Activated CD4-positive, alpha-beta memory T cell treated with anti-CD3 and anti-CD28 coated beads for 36 hours (primary cell): ENCODE measurements around the gene BCDIN3D. TPM values are rescaled to one million over a fixed set of nuclear protein-coding genes. Genes with fewer than 3 reads are reported as not detected.

ENCODE experiments used
- CTCF ChIA-PET: fragments of 350-600 bp; sonication (Branson Sonifier 250); formaldehyde crosslinking; loops from one replicate; lab custom pipeline; 2021; ENCODE audit warnings: antibody characterized with exemption, inconsistent platforms; lab: Charles Lee
- POLR2A ChIA-PET: fragments of 350-600 bp; sonication (Branson Sonifier 250); formaldehyde crosslinking; loops from one replicate; lab custom pipeline; 2021; ENCODE audit warnings: antibody characterized with exemption; lab: Charles Lee
- DNase-seq: peaks from one replicate; pipeline ENCODE4 v3.0.0-alpha.2; 2020
- H3K27ac Mint-ChIP-seq: one replicate; pipeline ENCODE4 v1.8.0; 2021; ENCODE audit warnings: mixed read lengths
- H3K27me3 Mint-ChIP-seq: one replicate; pipeline ENCODE4 v1.8.0; 2021; ENCODE audit warnings: mixed read lengths
- H3K36me3 Mint-ChIP-seq: one replicate; pipeline ENCODE4 v1.8.0; 2021; ENCODE audit warnings: mixed read lengths
- H3K4me1 Mint-ChIP-seq: one replicate; pipeline ENCODE4 v1.8.0; 2021; ENCODE audit warnings: low read depth, mixed read lengths
- H3K4me3 Mint-ChIP-seq: one replicate; pipeline ENCODE4 v1.8.0; 2021; ENCODE audit warnings: mild to moderate bottlenecking, mixed read lengths
- H3K9me3 Mint-ChIP-seq: one replicate; pipeline ENCODE4 v1.8.0; 2021; ENCODE audit warnings: mixed read lengths
- intact Hi-C: fragments of 100-400 bp; cut with micrococcal nuclease; formaldehyde crosslinking; loops from one replicate; pipeline ENCODE4 v1.15.1; 2023
- total RNA-seq, 2 experiments: library from RNA; stranded (reverse); gene quantifications; one replicate each; pipeline ENCODE4 v1.2.3, GENCODE V29; 2021

Gene BCDIN3D
- total RNA-seq, 2 experiments from 2014 or later = 5.8 to 6.1 TPM

GRCh38 chr12:49790741-49791555 lies 52.0 kb downstream of the BCDIN3D start:
- no peak overlapping the region for H3K27ac Mint-ChIP-seq
- intact Hi-C loops = no loop called here
- no peaks in the 10 kb centered on the region for H3K36me3 Mint-ChIP-seq
- ChIA-PET CTCF (interaction anchor here (0.7 to 1.1 kb wide), 2 partner anchors 13 to 76 kb away, joined by 3 read pairs; no protein-coding TSS in a partner anchor), POLR2A (no interaction called here)
- no peaks in the 10 kb centered on the region for H3K9me3 Mint-ChIP-seq
- H3K4me3 Mint-ChIP-seq = no peak overlapping the region
- H3K4me1 Mint-ChIP-seq = no peaks in the 10 kb centered on the region
- no peak for DNase-seq
- no peaks in the 10 kb centered on the region for H3K27me3 Mint-ChIP-seq

GRCh38 chr12:49789992-49790391 lies 52.9 kb downstream of the BCDIN3D start:
- Mint-ChIP-seq H3K27me3 (no peaks in the 10 kb centered on the region), H3K27ac (no peak overlapping the region), H3K4me1 (no peaks in the 10 kb centered on the region), H3K36me3 (no peaks in the 10 kb centered on the region), H3K9me3 (no peaks in the 10 kb centered on the region), H3K4me3 (no peak overlapping the region)
- ChIA-PET POLR2A (no interaction called here), CTCF (interaction anchor here (0.7 to 1.1 kb wide), 2 partner anchors 12 to 77 kb away, joined by 3 read pairs; no protein-coding TSS in a partner anchor)
- intact Hi-C loops = no loop called here
- no peak for DNase-seq

- H3K4me1 Mint-ChIP-seq = no peaks in the 10 kb centered on the region
- H3K27me3 Mint-ChIP-seq = peaks cover 10% of the 10 kb centered on the region
- H3K4me3 Mint-ChIP-seq = no peak overlapping the region
- H3K36me3 Mint-ChIP-seq = no peaks in the 10 kb centered on the region
- H3K27ac Mint-ChIP-seq = no peak overlapping the region
- no peak for DNase-seq
- no peaks in the 10 kb centered on the region for H3K9me3 Mint-ChIP-seq
- ChIA-PET CTCF (interaction anchor here (0.6 kb wide), 2 partner anchors 234 to 993 kb away, joined by 3 read pairs; no protein-coding TSS in a partner anchor), POLR2A (no interaction called here)
- intact Hi-C loops = no loop called here
These were observed 55.2 kb downstream of the BCDIN3D start for GRCh38 chr12:49787672-49788071.

Other genes with a start within 250 kb of the BCDIN3D start
- not detected for gene FAM186B, start 237.5 kb downstream of the BCDIN3D start, total RNA-seq
- 1 to 10 TPM; 6.2 to 8.9 TPM for gene PRPF40B, start 219.5 kb downstream of the BCDIN3D start, total RNA-seq
- 10 to 100 TPM; 31.2 to 31.9 TPM for gene FMNL3, start 135.7 kb downstream of the BCDIN3D start, total RNA-seq
- 100 to 1,000 TPM; 481 to 486 TPM for gene TMBIM6, start 101.5 kb downstream of the BCDIN3D start, total RNA-seq
- 1 to 10 TPM; 2.9 to 3.0 TPM for gene NCKAP5L, start 14.7 kb downstream of the BCDIN3D start, total RNA-seq
- gene FAIM2, start 60.8 kb upstream of the BCDIN3D start, total RNA-seq = 1 to 10 TPM; 1.7 to 2.1 TPM
- not detected for gene AQP2, start 107.6 kb upstream of the BCDIN3D start, total RNA-seq
- gene AQP5, start 118.8 kb upstream of the BCDIN3D start, total RNA-seq = not detected
- not detected for gene AQP6, start 129.8 kb upstream of the BCDIN3D start, total RNA-seq
- 100 to 1,000 TPM; 145 to 152 TPM for gene RACGAP1, start 182.4 kb upstream of the BCDIN3D start, total RNA-seq
- gene ASIC1, start 214.5 kb upstream of the BCDIN3D start, total RNA-seq = 1 to 10 TPM; 1.1 to 1.6 TPM
- 10 to 100 TPM; 56.1 to 56.3 TPM for gene SMARCD1, start 242.2 kb upstream of the BCDIN3D start, total RNA-seq